Ovary (tissue), 10 donors: ENCODE results near the gene GPR132. TPM values are rescaled to one million over a fixed set of nuclear protein-coding genes. Genes with fewer than 3 reads are reported as not detected.
"Not testable (repeated sequence)": the region's sequence is repeated elsewhere in the genome, so short reads cannot be mapped to it uniquely, and the experiment has no call there.

Source experiments
- DNase-seq, 5 donors: peaks; one replicate each; pipeline ENCODE4 v3.0.0-alpha.2; 2019 to 2020
- H3K27ac ChIP-seq, 2 donors: fragments of 200-600 bp; one replicate each; pipeline versions ENCODE4 v1.5.1 to v1.8.0; 2019 to 2022
- H3K27me3 ChIP-seq: fragments of 200-600 bp; one replicate; pipeline ENCODE4 v1.8.0; 2022
- H3K36me3 ChIP-seq: fragments of 200-600 bp; sonication (generic); one replicate; pipeline ENCODE4 v1.5.1; 2019
- H3K4me1 ChIP-seq: one replicate; pipeline ENCODE4 v1.8.1; 2013; ENCODE audit warnings: mild to moderate bottlenecking, moderate library complexity; ENCODE audit not compliant: insufficient read depth
- H3K4me3 ChIP-seq: fragments of 200-600 bp; sonication (generic); one replicate; pipeline ENCODE4 v1.5.1; 2017
- H3K9me3 ChIP-seq, 2 donors: fragments of 200-600 bp in 1 of 2; sonication (generic) in 1 of 2; one replicate each; pipeline versions ENCODE4 v1.5.1 to v1.8.1; 2013 to 2019; ENCODE audit warnings: mild to moderate bottlenecking in 1 of 2, moderate library complexity in 1 of 2
- CTCF ChIP-seq, 3 donors: fragments of 450-650 bp in 2 of 3; fragments of 200-600 bp in 1 of 3; IDR thresholded peaks; one replicate each; pipeline versions ENCODE4 v1.5.1 to v1.8.0; 2016 to 2022; ENCODE audit warnings: antibody characterized with exemption in 3 of 3, mild to moderate bottlenecking in 1 of 3
- EP300 ChIP-seq: sonication (generic); formaldehyde crosslinking; IDR thresholded peaks from one replicate; pipeline ENCODE4 v1.6.1; 2017; ENCODE audit warnings: antibody characterized with exemption
- POLR2A ChIP-seq: fragments of 450-650 bp; IDR thresholded peaks from one replicate; pipeline ENCODE4 v1.6.1; 2017; ENCODE audit warnings: antibody characterized with exemption, mild to moderate bottlenecking, moderate library complexity
- WGBS, 3 donors: extraction: QIAGEN DNeasy Blood & Tissue Kit in 1 of 3; methylation state at CpG; one replicate each; pipeline versions ENCODE4 v1.1.5 to v1.1.7; 2013 to 2017; 5-methylcytosine and 5-hydroxymethylcytosine counted together
- intact Hi-C, 4 donors: fragments of 100-400 bp; cut with DNase I; formaldehyde crosslinking; loops; one replicate each; pipeline versions ENCODE4 v1.11.0 to v1.15.1; 2022 to 2023
- long read RNA-seq, 3 donors: library from polyadenylated mRNA in 2 of 3; unstranded in 2 of 3; transcript quantifications; one replicate each; pipeline ENCODE4 v2.0.0 and lab custom pipeline, GENCODE V29; 2021 to 2026
- polyA plus RNA-seq, 2 donors: library from polyadenylated mRNA; stranded (reverse); fragments of 200-250 nt in 1 of 2; fragments of 350-450 nt in 1 of 2; fragmentation: Illumina TruSeq in 1 of 2; extraction: RNeasy Lipid Tissue Mini Kit (QIAGEN cat#74804) in 1 of 2; gene quantifications; one replicate each; pipeline ENCODE4 v1.2.3, GENCODE V29; 2013 to 2014
- total RNA-seq, 7 donors: library from RNA; depleted of rRNA in 2 of 7; stranded (reverse); fragments of >200 nt in 2 of 7; fragmentation: NEBNext Ultra II Directional in 3 of 7; extraction: Animal tissue kit (Norgen Biotek cat#: 25700) in 3 of 7; gene quantifications; one replicate each; pipeline versions ENCODE4 v1.1.0 to v1.2.4, GENCODE V29; 2016 to 2023
- donor health status: DM: no; HTN: no; CAD: no; lungs with moderate emphysema.
- donor health status: DM: no; HTN: no; CAD: no.
- donor health status: Bipolar disorder and iron deficiency.
- donor health status: DM: yes; HTN: yes; CAD: no.
- donor health status: DM: no; HTN: no; CAD: no.
- donor health status: DM: yes; HTN: yes; CAD: no.

Gene GPR132
- total RNA-seq (1 to 10 TPM in 1 of 7 donors, under 1 TPM in 6; 0.35 to 2.0 (median 0.79) TPM), polyA plus RNA-seq (under 1 TPM; 0.27 to 0.45 TPM)
- long read RNA-seq, donor 1, result 0 reads
- long read RNA-seq, donor 2, result 0 reads
- long read RNA-seq, donor 3, partial matches to known transcripts, result 0 of 1 reads
- long read RNA-seq, donor 3, other reads (novel, unspliced or antisense), result 1 of 1 reads

GRCh38 chr14:105065280-105066228 is at the start of gene GPR132:
Gene GPR132 (minus strand): TSS chr14:105065430. CDS start chr14:105055420, 10,010 bp downstream.
- 71 to 76% (median 75%) methylated on average over 22 of the region's 22 CpGs for WGBS, 3 donors
- H3K4me3 ChIP-seq, result no peak within 1 kb of the TSS
- H3K9me3 ChIP-seq, result no peaks in the 10 kb centered on the region
- TF ChIP-seq EP300 (no peak), CTCF (IDR thresholded peaks at IDR 0.05) (no peak), POLR2A (no peak)
- intact Hi-C loops, result no loop called here
- H3K27ac ChIP-seq, result no peak within 1 kb of the TSS
- no peaks in the 10 kb centered on the region for H3K36me3 ChIP-seq
- H3K27me3 ChIP-seq, result no peaks in the 10 kb centered on the region
- DNase-seq, result no peak
- H3K4me1 ChIP-seq, result no peaks in the 10 kb centered on the region

GRCh38 chr14:105109243-105109642 is 44.0 kb upstream of the GPR132 start:
- DNase-seq, H3K9me3 ChIP-seq, H3K27ac ChIP-seq, H3K27me3 ChIP-seq, H3K4me3 ChIP-seq, intact Hi-C loops, H3K4me1 ChIP-seq, H3K36me3 ChIP-seq: not testable (repeated sequence)
- WGBS, 3 donors, result 80 to 87% (median 85%) methylated on average over 8 of the region's 8 CpGs

GRCh38 chr14:105108516-105108864 is 43.3 kb upstream of the GPR132 start:
- intact Hi-C loops, result no loop called here
- WGBS, 3 donors, result 76 to 78% (median 76%) methylated on average over 7 of the region's 7 CpGs

GRCh38 chr14:105107781-105108515 is 42.7 kb upstream of the GPR132 start:
- Histone ChIP-seq H3K4me1 (no peaks in the 10 kb centered on the region), H3K4me3 (no peak overlapping the region), H3K36me3 (no peaks in the 10 kb centered on the region), H3K27ac (no peak overlapping the region), H3K9me3 (no peaks in the 10 kb centered on the region), H3K27me3 (no peaks in the 10 kb centered on the region)
- intact Hi-C loops, result no loop called here
- DNase-seq, result no peak
- TF ChIP-seq CTCF (IDR thresholded peaks at IDR 0.05), result no peak
- no peak for TF ChIP-seq POLR2A
- TF ChIP-seq EP300, result no peak
- WGBS, 3 donors, result 55 to 67% (median 57%) methylated on average over 9 of the region's 9 CpGs

More at GRCh38 chr14:105108516-105108864, 43.3 kb upstream of the GPR132 start:
- Histone ChIP-seq H3K9me3 (no peaks in the 10 kb centered on the region), H3K27ac (no peak overlapping the region), H3K36me3 (no peaks in the 10 kb centered on the region), H3K27me3 (no peaks in the 10 kb centered on the region), H3K4me3 (no peak overlapping the region), H3K4me1 (no peaks in the 10 kb centered on the region)
- TF ChIP-seq EP300, result no peak
- TF ChIP-seq CTCF (IDR thresholded peaks at IDR 0.05), result no peak
- TF ChIP-seq POLR2A, result no peak
- no peak for DNase-seq
